H9 (cell line): ENCODE data around the gene FAM180B. TPM values are rescaled to one million over a fixed set of nuclear protein-coding genes. Genes with fewer than 3 reads are reported as not detected.

Experiments
- DNase-seq: peaks from one replicate; pipeline ENCODE4 v3.0.0-alpha.2; 2017
- H2AFZ ChIP-seq: one replicate; pipeline ENCODE4 v1.6.1; 2013; ENCODE audit warnings: mild to moderate bottlenecking, low read length, control low read depth, moderate library complexity
- H2AK5ac ChIP-seq: 2 replicates; pipeline ENCODE4 v1.6.1; 2013; ENCODE audit warnings: low read length, control low read depth, mixed read lengths; ENCODE audit not compliant: insufficient read length
- H2BK120ac ChIP-seq: one replicate; pipeline ENCODE4 v1.6.1; 2013; ENCODE audit warnings: low read depth, mild to moderate bottlenecking, low read length, control low read depth, inconsistent platforms; ENCODE audit not compliant: poor library complexity, severe bottlenecking
- H2BK12ac ChIP-seq: 2 replicates; pipeline ENCODE4 v1.6.1; 2013; ENCODE audit warnings: low read length, control low read depth, mixed read lengths, low read depth; ENCODE audit not compliant: insufficient read length
- H2BK15ac ChIP-seq: 2 replicates; pipeline ENCODE4 v1.6.1; 2013; ENCODE audit warnings: low read depth, low read length, control low read depth
- H2BK20ac ChIP-seq: one replicate; pipeline ENCODE4 v1.6.1; 2013; ENCODE audit warnings: low read depth, mild to moderate bottlenecking, low read length, control low read depth, inconsistent platforms; ENCODE audit not compliant: poor library complexity, severe bottlenecking
- H2BK5ac ChIP-seq: 2 replicates; pipeline ENCODE4 v1.6.1; 2013; ENCODE audit warnings: low read length, control low read depth, mixed read lengths; ENCODE audit not compliant: insufficient read length
- H3K14ac ChIP-seq: 2 replicates; pipeline ENCODE4 v1.6.1; 2013; ENCODE audit warnings: low read length, control low read depth; ENCODE audit not compliant: insufficient read depth
- H3K18ac ChIP-seq: 2 replicates; pipeline ENCODE4 v1.6.1; 2013; ENCODE audit warnings: low read depth, mild to moderate bottlenecking, mixed read lengths, low read length, control low read depth; ENCODE audit not compliant: insufficient read length
- H3K23ac ChIP-seq: 2 replicates; pipeline ENCODE4 v1.6.1; 2013; ENCODE audit warnings: low read length, control low read depth, mixed read lengths, low read depth; ENCODE audit not compliant: insufficient read length
- H3K23me2 ChIP-seq: 2 replicates; pipeline ENCODE4 v1.6.1; 2013; ENCODE audit warnings: low read depth, mild to moderate bottlenecking, mixed read lengths, low read length, control low read depth; ENCODE audit not compliant: insufficient read length, poor library complexity, severe bottlenecking
- H3K27ac ChIP-seq: 2 replicates; pipeline ENCODE4 v1.5.1; 2013; ENCODE audit warnings: low read length, control low read depth, mixed read lengths, low read depth; ENCODE audit not compliant: insufficient read length
- H3K27me3 ChIP-seq: 2 replicates; pipeline ENCODE4 v1.6.1; 2013; ENCODE audit warnings: low read length, control low read depth, inconsistent platforms; ENCODE audit not compliant: insufficient read depth
- H3K4ac ChIP-seq: 2 replicates; pipeline ENCODE4 v1.6.1; 2013; ENCODE audit warnings: low read depth, mild to moderate bottlenecking, control low read depth, inconsistent platforms, low read length, moderate library complexity
- H3K4me1 ChIP-seq: 2 replicates; pipeline ENCODE4 v1.6.1; 2013; ENCODE audit warnings: low read length, control low read depth, inconsistent platforms; ENCODE audit not compliant: insufficient read depth
- H3K4me2 ChIP-seq: 2 replicates; pipeline ENCODE4 v1.6.1; 2013; ENCODE audit warnings: low read length, control low read depth, mixed read lengths; ENCODE audit not compliant: insufficient read length, insufficient read depth
- H3K56ac ChIP-seq: 2 replicates; pipeline ENCODE4 v1.6.1; 2013; ENCODE audit warnings: low read depth, mild to moderate bottlenecking, mixed read lengths, low read length, control low read depth; ENCODE audit not compliant: insufficient read length
- H3K79me1 ChIP-seq: 2 replicates; pipeline ENCODE4 v1.6.1; 2013; ENCODE audit warnings: low read depth, mild to moderate bottlenecking, moderate library complexity, low read length, control low read depth, inconsistent platforms; ENCODE audit not compliant: insufficient read depth, poor library complexity, severe bottlenecking
- H3K79me2 ChIP-seq: 2 replicates; pipeline ENCODE4 v1.6.1; 2013; ENCODE audit warnings: low read length, control low read depth, inconsistent platforms; ENCODE audit not compliant: insufficient read depth
- H3K9ac ChIP-seq: 2 replicates; pipeline ENCODE4 v1.6.1; 2013; ENCODE audit warnings: low read length, control low read depth, mixed read lengths; ENCODE audit not compliant: insufficient read length; ENCODE audit errors: extremely low read depth
- H3K9me3 ChIP-seq: one replicate; pipeline ENCODE4 v1.6.1; 2013; ENCODE audit warnings: low read depth, low read length, inconsistent platforms; ENCODE audit not compliant: control insufficient read depth
- H3T11ph ChIP-seq: one replicate; pipeline ENCODE4 v1.6.1; 2013; ENCODE audit warnings: mild to moderate bottlenecking, low read length, control low read depth, inconsistent platforms
- H4K20me1 ChIP-seq: one replicate; pipeline ENCODE4 v1.6.1; 2013; ENCODE audit not compliant: control insufficient read depth, insufficient read length, insufficient read depth
- H4K5ac ChIP-seq: 2 replicates; pipeline ENCODE4 v1.6.1; 2013; ENCODE audit warnings: low read depth, mild to moderate bottlenecking, mixed read lengths, low read length, control low read depth; ENCODE audit not compliant: insufficient read length
- H4K8ac ChIP-seq: replicated peaks from 2 replicates; pipeline ENCODE4 v1.6.1; 2013; ENCODE audit warnings: low read length, control low read depth, mixed read lengths, low read depth; ENCODE audit not compliant: insufficient read length
- H4K91ac ChIP-seq: 2 replicates; pipeline ENCODE4 v1.6.1; 2013; ENCODE audit warnings: low read depth, mild to moderate bottlenecking, moderate library complexity, mixed read lengths, low read length, control low read depth; ENCODE audit not compliant: insufficient read length
- H3K27ac Mint-ChIP-seq, 3 experiments: 2 replicates in 2 of 3; 3 replicates in 1 of 3; pipeline ENCODE4 v1.8.0; 2020 to 2021; ENCODE audit warnings: mixed read lengths in 3 of 3, mild to moderate bottlenecking in 1 of 3, moderate library complexity in 1 of 3
- H3K27me3 Mint-ChIP-seq: 2 replicates; pipeline ENCODE4 v1.8.0; 2021; ENCODE audit warnings: low read depth, mild to moderate bottlenecking, moderate library complexity, mixed read lengths
- H3K36me3 Mint-ChIP-seq, 3 experiments: 2 replicates in 2 of 3; 3 replicates in 1 of 3; pipeline ENCODE4 v1.8.0; 2020 to 2021; ENCODE audit warnings: low read depth in 3 of 3, mixed read lengths in 3 of 3; ENCODE audit not compliant: insufficient read depth in 1 of 3
- H3K4me1 Mint-ChIP-seq, 2 experiments: 2 replicates each; pipeline ENCODE4 v1.8.0; 2020; ENCODE audit warnings: mixed read lengths in 2 of 2
- H3K4me3 Mint-ChIP-seq, 2 experiments: 2 replicates in 1 of 2; 3 replicates in 1 of 2; pipeline ENCODE4 v1.8.0; 2020 to 2021; ENCODE audit warnings: mild to moderate bottlenecking in 2 of 2, mixed read lengths in 2 of 2, moderate library complexity in 1 of 2
- H3K9me3 Mint-ChIP-seq, 2 experiments: 2 replicates in 1 of 2; 3 replicates in 1 of 2; pipeline ENCODE4 v1.8.0; 2020; ENCODE audit warnings: mild to moderate bottlenecking in 2 of 2, mixed read lengths in 2 of 2, moderate library complexity in 1 of 2
- CTCF ChIP-seq: fragments of 200-600 bp; sonication (generic); conservative IDR thresholded peaks from 3 replicates; pipeline ENCODE4 v1.8.0; 2021; ENCODE audit warnings: antibody characterized with exemption, mild to moderate bottlenecking
- WGBS: extraction: QIAGEN DNeasy Blood & Tissue Kit; methylation state at CpG from one replicate; pipeline ENCODE4 v1.1.7; 2013; ENCODE audit warnings: missing lambda C conversion rate, low lambda C conversion rate, mixed read lengths; ENCODE audit not compliant: insufficient read length; ENCODE audit errors: extremely low coverage; 5-methylcytosine and 5-hydroxymethylcytosine counted together
- total RNA-seq: library from RNA; stranded (reverse); gene quantifications from 2 replicates; pipeline ENCODE4 v1.2.1, GENCODE V29; 2021

Gene FAM180B
- total RNA-seq, 1 experiment from 2014 or later = 0.37 TPM

DNA sequence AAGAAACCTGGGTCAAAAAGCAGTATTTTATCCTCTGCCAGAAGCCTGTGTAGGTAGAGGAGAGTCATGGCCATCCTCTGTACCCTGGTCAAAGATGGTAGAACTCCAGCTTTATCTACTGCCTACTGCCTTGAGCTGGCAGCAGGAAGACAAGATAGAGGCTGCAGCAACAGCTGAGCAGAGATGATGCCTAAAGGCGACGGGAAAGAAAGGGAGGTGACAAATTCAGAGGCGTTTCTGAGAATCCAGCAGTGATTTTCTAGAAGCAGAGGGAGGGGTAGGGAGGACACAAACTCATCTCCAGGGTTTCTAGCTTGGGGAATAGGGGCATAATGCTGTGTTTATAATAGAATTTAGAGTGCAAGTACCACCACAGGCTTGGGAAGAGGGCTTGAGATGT, 23.2 kb downstream of the FAM180B start:
- H2BK15ac ChIP-seq = no peak overlapping the region
- no peaks in the 10 kb centered on the region for H3K79me2 ChIP-seq
- H4K20me1 ChIP-seq = no peaks in the 10 kb centered on the region
- no peaks in the 10 kb centered on the region for H3K23me2 ChIP-seq
- Mint-ChIP-seq H3K4me1 (no peaks in the 10 kb centered on the region), H3K36me3 (peaks cover 0 to 4% (median 2%) of the 10 kb centered on the region in 3 experiments; a peak in 2 of 7 replicates), H3K4me3 (no peak overlapping the region), H3K9me3 (no peaks in the 10 kb centered on the region), H3K27ac (no peak overlapping the region), H3K27me3 (no peaks in the 10 kb centered on the region)
- H3K14ac ChIP-seq = no peak overlapping the region
- H4K8ac ChIP-seq = no peak overlapping the region
- H2BK12ac ChIP-seq = no peak overlapping the region
- no peak overlapping the region for H3K18ac ChIP-seq
- no peak overlapping the region for H3T11ph ChIP-seq
- no peak for TF ChIP-seq CTCF
- H3K23ac ChIP-seq = no peak overlapping the region
- H3K4me2 ChIP-seq = no peak overlapping the region
- no CpG with 5 or more reads among the region's 3 CpGs for WGBS
- H2BK20ac ChIP-seq = no peak overlapping the region
- no peak overlapping the region for H3K9ac ChIP-seq
- no peak overlapping the region for H2BK5ac ChIP-seq
- no peak overlapping the region for H2BK120ac ChIP-seq
- no peak for DNase-seq
- no peaks in the 10 kb centered on the region for H3K79me1 ChIP-seq
- no peak overlapping the region for H3K27ac ChIP-seq
- H2AK5ac ChIP-seq = no peak overlapping the region
- H4K5ac ChIP-seq = no peak overlapping the region
- H3K9me3 ChIP-seq = no peaks in the 10 kb centered on the region
- no peak overlapping the region for H3K4ac ChIP-seq
- H4K91ac ChIP-seq = no peak overlapping the region
- H2AFZ ChIP-seq = no peak overlapping the region
- H3K27me3 ChIP-seq = no peaks in the 10 kb centered on the region
- H3K4me1 ChIP-seq = no peaks in the 10 kb centered on the region
- no peak overlapping the region for H3K56ac ChIP-seq
